GM23338 (cell line): ENCODE results near the gene NCK2. TPM values are rescaled to one million over a fixed set of nuclear protein-coding genes. Genes with fewer than 3 reads are reported as not detected.

Source experiments
- ATAC-seq: fragments of 200-7000 bp; cut with Tn5 transposase; 3 replicates; pipeline ENCODE4 v1.9.1; 2020
- DNase-seq: peaks from one replicate; pipeline ENCODE4 v3.0.0-alpha.2; 2015; ENCODE audit warnings: low spot score
- H2AFZ ChIP-seq: fragments of 200-600 bp; sonication (generic); 2 replicates; pipeline ENCODE4 v1.8.0; 2016; ENCODE audit warnings: antibody characterized with exemption, mild to moderate bottlenecking, moderate library complexity
- H3F3A ChIP-seq: fragments of 200-600 bp; sonication (generic); replicated peaks from 2 replicates; pipeline ENCODE4 v1.8.0; 2017; ENCODE audit warnings: antibody characterized with exemption, mixed run types, low read depth
- H3K27ac ChIP-seq: fragments of 200-600 bp; sonication (generic); 2 replicates; pipeline ENCODE4 v1.6.1; 2016; ENCODE audit warnings: low read depth
- H3K27me3 ChIP-seq: fragments of 200-600 bp; sonication (generic); 2 replicates; pipeline ENCODE4 v1.8.0; 2016; ENCODE audit warnings: mild to moderate bottlenecking, mixed run types, moderate library complexity; ENCODE audit not compliant: insufficient read depth
- H3K36me3 ChIP-seq: fragments of 200-600 bp; sonication (generic); 2 replicates; pipeline ENCODE4 v1.8.0; 2016; ENCODE audit warnings: mild to moderate bottlenecking; ENCODE audit not compliant: insufficient read depth
- H3K4me1 ChIP-seq: fragments of 200-600 bp; sonication (generic); 2 replicates; pipeline ENCODE4 v1.8.0; 2016; ENCODE audit warnings: mild to moderate bottlenecking, moderate library complexity; ENCODE audit not compliant: insufficient read depth
- H3K4me2 ChIP-seq: fragments of 200-600 bp; sonication (generic); 2 replicates; pipeline ENCODE4 v1.7.1; 2017; ENCODE audit warnings: mixed run types
- H3K4me3 ChIP-seq: fragments of 200-600 bp; sonication (generic); 2 replicates; pipeline ENCODE4 v1.6.1; 2016; ENCODE audit warnings: mixed run types
- H3K79me2 ChIP-seq: fragments of 200-600 bp; sonication (generic); replicated peaks from 2 replicates; pipeline ENCODE4 v1.8.0; 2017; ENCODE audit warnings: mild to moderate bottlenecking; ENCODE audit not compliant: insufficient read depth
- H3K9me2 ChIP-seq: fragments of 200-600 bp; sonication (generic); 2 replicates; pipeline ENCODE4 v1.8.0; 2017; ENCODE audit not compliant: insufficient read depth
- H4K20me1 ChIP-seq: fragments of 200-600 bp; sonication (generic); replicated peaks from 2 replicates; pipeline ENCODE4 v1.8.0; 2017; ENCODE audit warnings: mild to moderate bottlenecking; ENCODE audit not compliant: insufficient read depth
- H3K27ac Mint-ChIP-seq: 2 replicates; pipeline ENCODE4 v1.8.0; 2020; ENCODE audit warnings: inconsistent platforms, mild to moderate bottlenecking, moderate library complexity, mixed read lengths
- H3K27me3 Mint-ChIP-seq: 3 replicates; pipeline ENCODE4 v1.8.0; 2022; ENCODE audit warnings: low read depth, mild to moderate bottlenecking, moderate library complexity, mixed read lengths, inconsistent platforms; ENCODE audit not compliant: insufficient read depth, poor library complexity
- H3K36me3 Mint-ChIP-seq: 3 replicates; pipeline ENCODE4 v1.8.0; 2021; ENCODE audit warnings: low read depth, mild to moderate bottlenecking, inconsistent platforms, moderate library complexity, mixed read lengths
- H3K4me1 Mint-ChIP-seq: 3 replicates; pipeline ENCODE4 v1.8.0; 2020; ENCODE audit warnings: mild to moderate bottlenecking, inconsistent platforms, mixed read lengths
- H3K4me3 Mint-ChIP-seq: 3 replicates; pipeline ENCODE4 v1.8.0; 2021; ENCODE audit warnings: moderate library complexity, mild to moderate bottlenecking, inconsistent platforms, mixed read lengths
- H3K9me3 Mint-ChIP-seq: 3 replicates; pipeline ENCODE4 v1.8.0; 2020; ENCODE audit warnings: moderate library complexity, mild to moderate bottlenecking, inconsistent platforms, mixed read lengths
- CREB1 ChIP-seq: fragments of 250-450 bp; sonication (Bioruptor Pico); IDR thresholded peaks from 2 replicates; pipeline ENCODE4 v1.5.0; 2020; ENCODE audit warnings: low read depth, mild to moderate bottlenecking, moderate library complexity
- EZH2 ChIP-seq: fragments of 200-600 bp; sonication (generic); IDR thresholded peaks from one replicate; pipeline ENCODE4 v1.8.0; 2017; ENCODE audit warnings: antibody characterized with exemption, mild to moderate bottlenecking, low read depth; ENCODE audit not compliant: unreplicated experiment
- EZH2phosphoT487 ChIP-seq: fragments of 200-600 bp; sonication (generic); IDR thresholded peaks from one replicate; pipeline ENCODE4 v1.8.1; 2018; ENCODE audit warnings: antibody characterized with exemption; ENCODE audit not compliant: unreplicated experiment
- JUNB ChIP-seq: IDR thresholded peaks from one replicate; pipeline ENCODE4 v1.6.1; 2016; ENCODE audit warnings: antibody characterized with exemption; ENCODE audit not compliant: unreplicated experiment
- NANOG ChIP-seq: IDR thresholded peaks from 2 replicates; pipeline ENCODE4 v1.6.1; 2016; ENCODE audit warnings: antibody characterized with exemption, borderline replicate concordance
- POLR2AphosphoS5 ChIP-seq: IDR thresholded peaks from 2 replicates; pipeline ENCODE4 v1.6.1; 2016; ENCODE audit warnings: antibody characterized with exemption, low read depth
- STAT1 ChIP-seq: IDR thresholded peaks from one replicate; pipeline ENCODE4 v1.6.1; 2016; ENCODE audit warnings: antibody characterized with exemption; ENCODE audit not compliant: unreplicated experiment
- ZNF114 ChIP-seq: fragments of 250-450 bp; sonication (Bioruptor Pico); IDR thresholded peaks from 2 replicates; pipeline ENCODE4 v1.5.0; 2020; ENCODE audit warnings: mild to moderate bottlenecking, moderate library complexity
- ZNF331 ChIP-seq: fragments of 250-450 bp; sonication (Bioruptor Pico); IDR thresholded peaks from 2 replicates; pipeline ENCODE4 v1.5.0; 2020; ENCODE audit warnings: low read depth, mild to moderate bottlenecking, moderate library complexity
- ZNF462 ChIP-seq: fragments of 250-450 bp; sonication (Bioruptor Pico); IDR thresholded peaks from 2 replicates; pipeline ENCODE4 v1.5.0; 2020; ENCODE audit warnings: mild to moderate bottlenecking, moderate library complexity
- polyA plus RNA-seq: library from polyadenylated mRNA; unstranded; fragments of >200 nt; fragmentation: Nextera tagmentation; extraction: Ambion mirVana; gene quantifications from 2 replicates; pipeline ENCODE4 v1.2.1, GENCODE V29; 2016
- total RNA-seq: library from RNA; depleted of rRNA; stranded (reverse); fragments of >200 nt; shearing (Covaris generic); gene quantifications from 2 replicates; pipeline ENCODE4 v1.2.3, GENCODE V29; 2014
- TF ChIP-seq, protein P1 (sequence below), 2 experiments: fragments of 200-600 bp in 1 of 2; sonication (generic) in 1 of 2; conservative IDR thresholded peaks; 2 replicates each; pipeline versions ENCODE4 v1.5.1 to v1.6.1; 2016 to 2017; ENCODE audit warnings: antibody characterized with exemption in 2 of 2, low read depth in 2 of 2, mild to moderate bottlenecking in 2 of 2, moderate library complexity in 1 of 2
- TF ChIP-seq, protein P2 (sequence below): IDR thresholded peaks from 2 replicates; pipeline ENCODE4 v1.6.1; 2016; ENCODE audit warnings: antibody characterized with exemption
- TF ChIP-seq, protein P3 (sequence below): IDR thresholded peaks from one replicate; pipeline ENCODE4 v1.6.1; 2018; ENCODE audit warnings: antibody characterized with exemption; ENCODE audit not compliant: unreplicated experiment

The NCK2 gene
- total and polyA plus RNA-seq, 2 experiments from 2014 or later: 26.9 to 59.9 TPM

DNA sequence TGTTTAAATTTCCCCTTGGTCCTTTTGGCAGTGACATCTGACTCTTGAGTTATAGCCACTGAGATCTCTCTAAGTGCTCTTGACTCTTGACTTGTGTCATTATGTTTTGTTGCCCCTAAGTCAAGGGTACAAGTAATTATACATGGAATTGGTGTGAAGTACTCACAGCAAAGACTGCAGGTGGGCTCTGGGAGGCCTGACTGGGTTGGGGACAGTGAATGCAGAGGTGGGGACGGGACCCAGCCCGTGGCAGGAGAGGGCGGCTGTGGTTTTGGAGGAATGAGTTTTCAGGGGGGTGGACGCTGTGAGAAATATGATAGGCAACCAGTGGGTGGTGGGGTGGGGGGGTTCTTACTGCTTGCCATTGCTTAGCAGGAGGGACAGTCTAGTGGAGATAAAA, 97.8 kb downstream of the NCK2 start:
- Mint-ChIP-seq H3K27ac (no peak overlapping the region), H3K4me1 (peaks cover 54% of the 10 kb centered on the region), H3K4me3 (no peak overlapping the region), H3K36me3 (0 out of 3 replicates have a peak, but pooled peaks cover 2% of the 10 kb centered on the region), H3K27me3 (peaks cover 5% of the 10 kb centered on the region), H3K9me3 (no peaks in the 10 kb centered on the region)
- H3K4me3 ChIP-seq: no peak overlapping the region
- H3F3A ChIP-seq: no peaks in the 10 kb centered on the region
- DNase-seq (no peak), ATAC-seq (no peak)
- no peak for TF ChIP-seq STAT1
- TF ChIP-seq, protein P1, sequence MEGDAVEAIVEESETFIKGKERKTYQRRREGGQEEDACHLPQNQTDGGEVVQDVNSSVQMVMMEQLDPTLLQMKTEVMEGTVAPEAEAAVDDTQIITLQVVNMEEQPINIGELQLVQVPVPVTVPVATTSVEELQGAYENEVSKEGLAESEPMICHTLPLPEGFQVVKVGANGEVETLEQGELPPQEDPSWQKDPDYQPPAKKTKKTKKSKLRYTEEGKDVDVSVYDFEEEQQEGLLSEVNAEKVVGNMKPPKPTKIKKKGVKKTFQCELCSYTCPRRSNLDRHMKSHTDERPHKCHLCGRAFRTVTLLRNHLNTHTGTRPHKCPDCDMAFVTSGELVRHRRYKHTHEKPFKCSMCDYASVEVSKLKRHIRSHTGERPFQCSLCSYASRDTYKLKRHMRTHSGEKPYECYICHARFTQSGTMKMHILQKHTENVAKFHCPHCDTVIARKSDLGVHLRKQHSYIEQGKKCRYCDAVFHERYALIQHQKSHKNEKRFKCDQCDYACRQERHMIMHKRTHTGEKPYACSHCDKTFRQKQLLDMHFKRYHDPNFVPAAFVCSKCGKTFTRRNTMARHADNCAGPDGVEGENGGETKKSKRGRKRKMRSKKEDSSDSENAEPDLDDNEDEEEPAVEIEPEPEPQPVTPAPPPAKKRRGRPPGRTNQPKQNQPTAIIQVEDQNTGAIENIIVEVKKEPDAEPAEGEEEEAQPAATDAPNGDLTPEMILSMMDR (conservative IDR thresholded peaks at IDR 0.05; ENCODE audit: low read depth in 2 of 2): no peak
- TF ChIP-seq NANOG: no peak
- TF ChIP-seq ZNF331: no peak
- no peak for TF ChIP-seq EZH2phosphoT487
- TF ChIP-seq CREB1 (CRISPR knock-in tag): no peak
- TF ChIP-seq JUNB: no peak
- no peak for TF ChIP-seq ZNF462
- TF ChIP-seq ZNF114 (CRISPR knock-in tag): no peak
- TF ChIP-seq, protein P2, sequence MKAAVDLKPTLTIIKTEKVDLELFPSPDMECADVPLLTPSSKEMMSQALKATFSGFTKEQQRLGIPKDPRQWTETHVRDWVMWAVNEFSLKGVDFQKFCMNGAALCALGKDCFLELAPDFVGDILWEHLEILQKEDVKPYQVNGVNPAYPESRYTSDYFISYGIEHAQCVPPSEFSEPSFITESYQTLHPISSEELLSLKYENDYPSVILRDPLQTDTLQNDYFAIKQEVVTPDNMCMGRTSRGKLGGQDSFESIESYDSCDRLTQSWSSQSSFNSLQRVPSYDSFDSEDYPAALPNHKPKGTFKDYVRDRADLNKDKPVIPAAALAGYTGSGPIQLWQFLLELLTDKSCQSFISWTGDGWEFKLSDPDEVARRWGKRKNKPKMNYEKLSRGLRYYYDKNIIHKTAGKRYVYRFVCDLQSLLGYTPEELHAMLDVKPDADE: no peak
- TF ChIP-seq POLR2AphosphoS5: no peak
- TF ChIP-seq, protein P3, sequence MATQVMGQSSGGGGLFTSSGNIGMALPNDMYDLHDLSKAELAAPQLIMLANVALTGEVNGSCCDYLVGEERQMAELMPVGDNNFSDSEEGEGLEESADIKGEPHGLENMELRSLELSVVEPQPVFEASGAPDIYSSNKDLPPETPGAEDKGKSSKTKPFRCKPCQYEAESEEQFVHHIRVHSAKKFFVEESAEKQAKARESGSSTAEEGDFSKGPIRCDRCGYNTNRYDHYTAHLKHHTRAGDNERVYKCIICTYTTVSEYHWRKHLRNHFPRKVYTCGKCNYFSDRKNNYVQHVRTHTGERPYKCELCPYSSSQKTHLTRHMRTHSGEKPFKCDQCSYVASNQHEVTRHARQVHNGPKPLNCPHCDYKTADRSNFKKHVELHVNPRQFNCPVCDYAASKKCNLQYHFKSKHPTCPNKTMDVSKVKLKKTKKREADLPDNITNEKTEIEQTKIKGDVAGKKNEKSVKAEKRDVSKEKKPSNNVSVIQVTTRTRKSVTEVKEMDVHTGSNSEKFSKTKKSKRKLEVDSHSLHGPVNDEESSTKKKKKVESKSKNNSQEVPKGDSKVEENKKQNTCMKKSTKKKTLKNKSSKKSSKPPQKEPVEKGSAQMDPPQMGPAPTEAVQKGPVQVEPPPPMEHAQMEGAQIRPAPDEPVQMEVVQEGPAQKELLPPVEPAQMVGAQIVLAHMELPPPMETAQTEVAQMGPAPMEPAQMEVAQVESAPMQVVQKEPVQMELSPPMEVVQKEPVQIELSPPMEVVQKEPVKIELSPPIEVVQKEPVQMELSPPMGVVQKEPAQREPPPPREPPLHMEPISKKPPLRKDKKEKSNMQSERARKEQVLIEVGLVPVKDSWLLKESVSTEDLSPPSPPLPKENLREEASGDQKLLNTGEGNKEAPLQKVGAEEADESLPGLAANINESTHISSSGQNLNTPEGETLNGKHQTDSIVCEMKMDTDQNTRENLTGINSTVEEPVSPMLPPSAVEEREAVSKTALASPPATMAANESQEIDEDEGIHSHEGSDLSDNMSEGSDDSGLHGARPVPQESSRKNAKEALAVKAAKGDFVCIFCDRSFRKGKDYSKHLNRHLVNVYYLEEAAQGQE: no peak
- no peak for TF ChIP-seq EZH2
- no peak overlapping the region for H3K4me2 ChIP-seq
- peaks cover 47% of the 10 kb centered on the region for H3K4me1 ChIP-seq
- peaks cover 78% of the 10 kb centered on the region for H3K79me2 ChIP-seq
- H3K27ac ChIP-seq: 0 out of 2 replicates have a peak overlapping the region, but pooled peaks have one; percentile 45
- peaks cover 3% of the 10 kb centered on the region; the same call in 1 of the 2 replicates for H4K20me1 ChIP-seq
- H3K36me3 ChIP-seq: no peaks in the 10 kb centered on the region
- no peaks in the 10 kb centered on the region for H3K27me3 ChIP-seq
- peaks cover 12% of the 10 kb centered on the region for H3K9me2 ChIP-seq
- H2AFZ ChIP-seq: no peak overlapping the region
